ENCODE measurements around the gene MPZL3. TPM values are rescaled to one million over a fixed set of nuclear protein-coding genes. Genes with fewer than 3 reads are reported as not detected.
A peak's percentile ranks its signal among the peaks of the same experiment; 100 is the strongest.

Gene MPZL3
- total RNA-seq, 1 experiment from 2014 or later: 8.7 TPM

- no peaks in the 10 kb centered on the region for H3K27me3 ChIP-seq (ENCODE audit: insufficient read depth, low read length)
- H3K27ac ChIP-seq (ENCODE audit: low read depth, low read length): peak overlapping the region; percentile 66; the same call in 1 of the 2 replicates
- H3K36me3 ChIP-seq (ENCODE audit: control insufficient read depth in 1 of 2, insufficient read depth in 2 of 2, low read length in 2 of 2): peaks cover 0 to 2% of the 10 kb centered on the region in 2 experiments; a peak in 1 of 4 replicates
- H3K4me2 ChIP-seq (ENCODE audit: low read length): peak overlapping the region; percentile 74
- no peak for TF ChIP-seq SRF (IDR thresholded peaks at IDR 0.05; ENCODE audit: low read depth)
- TF ChIP-seq ZBTB33 (IDR thresholded peaks at IDR 0.05; ENCODE audit: extremely low read depth, insufficient replicate concordance, low read length): no peak
- no peak for TF ChIP-seq EGR1 (IDR thresholded peaks at IDR 0.05; ENCODE audit: low read depth)
- no peak for TF ChIP-seq ELF1 (IDR thresholded peaks at IDR 0.05; ENCODE audit: borderline replicate concordance, low read depth)
- TF ChIP-seq, protein P1, sequence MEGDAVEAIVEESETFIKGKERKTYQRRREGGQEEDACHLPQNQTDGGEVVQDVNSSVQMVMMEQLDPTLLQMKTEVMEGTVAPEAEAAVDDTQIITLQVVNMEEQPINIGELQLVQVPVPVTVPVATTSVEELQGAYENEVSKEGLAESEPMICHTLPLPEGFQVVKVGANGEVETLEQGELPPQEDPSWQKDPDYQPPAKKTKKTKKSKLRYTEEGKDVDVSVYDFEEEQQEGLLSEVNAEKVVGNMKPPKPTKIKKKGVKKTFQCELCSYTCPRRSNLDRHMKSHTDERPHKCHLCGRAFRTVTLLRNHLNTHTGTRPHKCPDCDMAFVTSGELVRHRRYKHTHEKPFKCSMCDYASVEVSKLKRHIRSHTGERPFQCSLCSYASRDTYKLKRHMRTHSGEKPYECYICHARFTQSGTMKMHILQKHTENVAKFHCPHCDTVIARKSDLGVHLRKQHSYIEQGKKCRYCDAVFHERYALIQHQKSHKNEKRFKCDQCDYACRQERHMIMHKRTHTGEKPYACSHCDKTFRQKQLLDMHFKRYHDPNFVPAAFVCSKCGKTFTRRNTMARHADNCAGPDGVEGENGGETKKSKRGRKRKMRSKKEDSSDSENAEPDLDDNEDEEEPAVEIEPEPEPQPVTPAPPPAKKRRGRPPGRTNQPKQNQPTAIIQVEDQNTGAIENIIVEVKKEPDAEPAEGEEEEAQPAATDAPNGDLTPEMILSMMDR (IDR thresholded peaks at IDR 0.05 in 2 of 3, conservative IDR thresholded peaks at IDR 0.05 in 1 of 3; ENCODE audit: borderline replicate concordance in 1 of 3, insufficient read depth in 1 of 3, low read depth in 2 of 3, low read length in 2 of 3): no peak
- TF ChIP-seq ZFX (IDR thresholded peaks at IDR 0.05): no peak
- no peak for TF ChIP-seq RAD21 (IDR thresholded peaks at IDR 0.05; ENCODE audit: low read depth)
- TF ChIP-seq TCF7L2 (IDR thresholded peaks at IDR 0.05; ENCODE audit: borderline replicate concordance, extremely low read depth, insufficient read depth, insufficient read length): no peak
- TF ChIP-seq ZNF274 (IDR thresholded peaks at IDR 0.05; ENCODE audit: low read depth, low read length): no peak
- TF ChIP-seq EZH2phosphoT487 (IDR thresholded peaks at IDR 0.05; ENCODE audit: borderline replicate concordance): no peak
- TF ChIP-seq CEBPB (IDR thresholded peaks at IDR 0.05; ENCODE audit: low read depth): no peak
- no peak for TF ChIP-seq FOSL1 (IDR thresholded peaks at IDR 0.05; ENCODE audit: low read depth)
- TF ChIP-seq SP1 (IDR thresholded peaks at IDR 0.05; ENCODE audit: low read depth): no peak
- TF ChIP-seq POLR2AphosphoS5 (IDR thresholded peaks at IDR 0.05; ENCODE audit: low read depth, low read length): no peak
- no peak for TF ChIP-seq ATF3 (IDR thresholded peaks at IDR 0.05)
- TF ChIP-seq MAX (IDR thresholded peaks at IDR 0.05): no peak
- TF ChIP-seq POLR2A (IDR thresholded peaks at IDR 0.05; ENCODE audit: borderline replicate concordance, extremely low read depth, insufficient read depth, insufficient read length): no peak
- TF ChIP-seq YY1 (IDR thresholded peaks at IDR 0.05; ENCODE audit: extremely low read depth, insufficient replicate concordance, low read depth, low read length): no peak
- no peak for TF ChIP-seq JUND (IDR thresholded peaks at IDR 0.05)
- DNase-seq (ENCODE audit: low read depth, low spot score) (no peak), ATAC-seq (no peak)
- H3K79me2 ChIP-seq (ENCODE audit: insufficient read depth, low read length): no peaks in the 10 kb centered on the region
- CTCF ChIA-PET: no interaction called here
- H2AFZ ChIP-seq (ENCODE audit: low read depth, low read length, poor library complexity, severe bottlenecking): no peak overlapping the region
- POLR2A ChIA-PET: interaction anchor here (1.7 to 2.3 kb wide), 3 partner anchors 8 to 14 kb away, joined by 6 to 10 read pairs (median 8); partner anchors contain the start of gene MPZL3
- BruUV-seq (replicated peaks): no TSS peak
- H4K20me1 ChIP-seq (ENCODE audit: insufficient read depth): no peaks in the 10 kb centered on the region
- peak overlapping the region; percentile 59 to 64 for H3K4me3 ChIP-seq (replicated peaks in 1 of 2; ENCODE audit: low read depth in 1 of 2, low read length in 2 of 2)
- H3K9me3 ChIP-seq (ENCODE audit: control insufficient read depth in 1 of 2, insufficient read depth in 1 of 2, low read depth in 1 of 2, low read length in 2 of 2): no peaks in the 10 kb centered on the region
- H3K9me2 ChIP-seq (ENCODE audit: insufficient read depth): no peaks in the 10 kb centered on the region
- intact Hi-C loops (cut with micrococcal nuclease): no loop called here
- peak overlapping the region; percentile 64 for H3K9ac ChIP-seq (ENCODE audit: low read length)
- RAD21 ChIA-PET (ENCODE audit: low non-redundant PET in 1 of 2, low total read pairs in 2 of 2, uncharacterized antibody in 2 of 2, unreplicated experiment in 2 of 2): no interaction called here
- H3K4me1 ChIP-seq (ENCODE audit: control insufficient read depth in 1 of 2, insufficient read depth in 2 of 2, low read length in 2 of 2): peaks cover 14 to 33% of the 10 kb centered on the region in 2 experiments; a peak in 3 of 4 replicates
These were observed 10.9 kb upstream of the MPZL3 start for GRCh38 chr11:118263112-118263511.
